ENCODE data around the gene TOP3B.

- no peak for TF ChIP-seq GATA3 (IDR thresholded peaks at IDR 0.05; ENCODE audit: low read depth, low read length)
- no peak for TF ChIP-seq GATA2 (IDR thresholded peaks at IDR 0.05; ENCODE audit: low read depth, low read length)
Observed at GRCh38 chr22:21975854-21976345, 6.7 kb downstream of the TOP3B start.
